Ecto neural progenitor cell (in vitro differentiated cells): Measurements from ENCODE around the gene OTX1.
"Not testable (repeated sequence)": the region's sequence is repeated elsewhere in the genome, so short reads cannot be mapped to it uniquely, and the experiment has no call there.

ENCODE experiments used
- DNase-seq: peaks from one replicate; pipeline ENCODE4 v3.0.0-alpha.2; 2018; ENCODE audit warnings: low spot score

OTX1 gene

DNA sequence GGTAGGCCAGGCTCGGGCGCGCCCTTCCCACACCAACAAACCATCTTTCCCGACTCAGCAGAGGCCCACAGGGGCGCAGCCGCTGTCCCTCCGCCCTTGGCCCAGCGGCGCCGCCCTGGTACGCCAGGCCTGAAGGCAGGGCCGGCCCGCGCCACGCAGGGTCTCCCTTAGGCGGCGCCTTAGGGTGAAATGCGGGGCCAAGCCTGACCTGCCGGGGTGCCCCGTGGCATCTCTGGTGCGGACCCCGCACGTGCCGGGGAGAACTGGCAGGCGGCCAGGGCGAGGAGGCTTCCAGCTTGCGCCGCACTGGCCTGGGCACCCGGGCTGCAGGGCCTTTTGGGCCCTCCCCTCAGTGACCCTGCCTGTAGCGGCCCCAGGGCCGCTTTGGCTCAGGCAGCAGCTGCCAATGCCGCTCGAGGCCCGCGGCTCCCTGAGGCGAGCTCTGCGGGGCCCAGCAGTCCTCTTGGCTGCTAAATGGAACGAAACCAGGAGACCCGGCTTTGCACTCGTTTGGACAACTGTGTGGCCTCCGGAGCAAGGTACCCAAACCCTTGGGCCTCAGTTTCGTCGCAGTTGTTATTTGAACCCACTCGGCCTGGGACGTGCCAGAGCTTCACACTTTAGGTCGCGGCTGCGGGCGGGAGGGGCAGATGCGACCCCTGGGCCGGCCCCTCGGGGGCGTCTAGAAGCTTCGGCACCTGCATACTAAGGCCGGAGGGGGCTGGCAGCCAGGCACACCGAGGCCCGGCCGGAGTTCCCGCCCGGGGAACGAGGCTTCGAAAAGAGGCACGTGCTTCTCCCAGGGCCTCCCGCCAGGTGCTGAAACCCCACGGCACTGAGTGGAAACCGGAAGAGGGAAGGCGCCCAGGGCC lies 8.5 kb downstream of the OTX1 start:
- DNase-seq: peak; percentile 76

- no peak for DNase-seq
Observed at GRCh38 chr2:63059793-63060471, 9.3 kb downstream of the OTX1 start.

DNA sequence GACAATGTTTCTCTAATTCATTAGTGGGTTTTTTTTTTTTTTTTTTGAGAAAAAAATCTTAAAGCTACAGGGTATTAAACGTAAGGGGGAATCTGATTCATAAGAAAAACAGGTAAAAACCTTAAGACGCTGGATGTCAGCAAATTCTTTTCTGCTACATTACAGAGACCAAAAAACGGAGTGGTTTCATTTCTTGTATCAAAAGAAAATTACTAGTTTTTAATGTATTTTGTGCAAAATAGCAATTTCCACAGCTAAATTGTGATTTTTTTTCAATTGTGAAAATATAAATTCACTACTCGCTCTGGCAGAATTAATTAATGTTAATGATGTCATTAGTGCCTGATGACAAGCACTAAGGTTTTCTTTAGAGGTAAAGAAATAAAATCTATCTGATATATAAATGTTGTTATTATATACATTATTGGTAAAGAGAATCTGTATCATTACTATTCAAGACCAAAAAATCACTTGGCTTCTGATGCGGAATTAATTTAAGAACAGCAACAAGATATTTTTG lies 9.9 kb downstream of the OTX1 start:
- no peak for DNase-seq

GRCh38 chr2:63064197-63064596 lies 13.6 kb downstream of the OTX1 start:
- DNase-seq: no peak

- DNase-seq: no peak
Observed at GRCh38 chr2:63064661-63065060, 14.0 kb downstream of the OTX1 start.

- DNase-seq: no peak
Observed at GRCh38 chr2:63066265-63066664, 15.6 kb downstream of the OTX1 start.

GRCh38 chr2:63066838-63067237 lies 16.2 kb downstream of the OTX1 start:
- DNase-seq: no peak

GRCh38 chr2:63071664-63072063 lies 21.0 kb downstream of the OTX1 start:
- DNase-seq: no peak

DNA sequence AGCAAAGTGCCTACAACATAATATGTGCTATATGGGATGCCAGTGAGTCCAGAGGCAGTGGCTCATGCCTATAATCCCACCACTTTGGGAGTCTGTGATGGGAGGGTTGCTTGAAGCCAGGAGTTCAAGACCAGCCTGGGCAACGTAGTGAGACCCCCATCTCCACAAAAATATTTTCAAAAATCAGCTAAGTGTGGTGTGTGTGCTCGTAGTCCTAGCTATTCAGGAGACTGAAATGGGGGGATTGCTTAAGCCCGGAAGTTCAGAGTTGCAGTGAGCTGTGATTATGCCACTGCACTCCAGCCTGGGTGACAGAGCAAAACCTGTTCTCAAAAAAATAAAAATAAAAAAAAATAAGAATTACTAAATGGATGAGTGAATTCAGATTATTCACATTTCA lies 23.4 kb downstream of the OTX1 start:
- DNase-seq: no peak

DNA sequence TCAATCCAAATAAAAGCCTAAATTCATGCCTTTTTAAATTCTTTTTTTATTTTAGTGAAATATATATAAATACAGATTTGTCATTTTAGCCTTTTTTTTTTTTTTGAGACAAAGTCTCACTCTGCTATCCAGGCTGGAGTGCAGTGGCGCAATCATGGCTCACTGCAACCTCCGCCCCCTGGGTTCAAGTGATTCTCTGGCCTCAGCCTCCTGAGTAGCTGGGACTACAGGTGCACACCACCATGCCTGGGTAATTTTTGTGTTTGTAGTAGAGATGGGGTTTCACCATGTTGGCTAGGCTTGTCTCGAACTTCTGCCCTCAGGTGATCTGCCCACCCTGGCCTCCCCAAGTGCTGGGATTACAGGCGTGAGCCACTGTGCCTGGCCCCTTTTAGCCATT lies 23.8 kb downstream of the OTX1 start:
- not testable (repeated sequence) for DNase-seq

- no peak for DNase-seq
Observed at GRCh38 chr2:63078852-63079606, 28.4 kb downstream of the OTX1 start.

DNA sequence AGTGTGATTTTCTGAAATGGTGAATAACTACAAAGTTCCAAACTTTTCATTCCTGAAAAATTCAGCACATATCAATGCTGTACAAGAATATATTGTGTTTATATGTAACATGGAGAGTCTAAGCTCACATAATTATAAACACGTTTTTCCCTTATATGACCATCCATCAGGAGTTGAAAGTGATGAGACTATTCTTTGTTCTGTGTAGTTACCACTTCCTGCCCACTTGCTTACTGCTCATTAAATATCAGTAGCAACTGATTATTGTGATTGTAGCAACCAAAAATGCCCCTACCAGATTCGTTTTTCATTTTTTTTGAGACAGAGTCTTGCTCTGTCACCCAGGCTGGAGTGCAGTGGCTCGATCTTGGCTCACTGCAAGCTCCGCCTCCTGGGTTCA lies 30.8 kb downstream of the OTX1 start:
- DNase-seq: no peak

DNA sequence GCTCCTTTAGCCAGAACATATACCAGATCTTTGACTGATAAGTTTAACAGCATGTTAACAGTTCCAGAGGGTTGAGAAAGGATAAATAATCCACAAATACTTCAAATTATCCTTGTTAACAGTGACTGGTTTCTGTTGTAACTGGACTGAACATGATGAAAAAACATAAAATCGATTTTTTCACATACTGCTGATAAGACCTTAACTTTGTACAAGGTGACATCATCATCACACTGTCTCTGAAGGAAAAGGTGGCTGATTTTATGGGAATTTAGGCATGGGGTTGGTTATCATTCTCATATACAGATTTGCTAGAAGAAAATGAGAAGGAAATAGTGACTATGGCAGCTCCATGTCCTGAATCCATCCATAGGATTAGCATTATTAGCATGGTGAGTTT lies 36.1 kb downstream of the OTX1 start:
- DNase-seq: no peak

DNA sequence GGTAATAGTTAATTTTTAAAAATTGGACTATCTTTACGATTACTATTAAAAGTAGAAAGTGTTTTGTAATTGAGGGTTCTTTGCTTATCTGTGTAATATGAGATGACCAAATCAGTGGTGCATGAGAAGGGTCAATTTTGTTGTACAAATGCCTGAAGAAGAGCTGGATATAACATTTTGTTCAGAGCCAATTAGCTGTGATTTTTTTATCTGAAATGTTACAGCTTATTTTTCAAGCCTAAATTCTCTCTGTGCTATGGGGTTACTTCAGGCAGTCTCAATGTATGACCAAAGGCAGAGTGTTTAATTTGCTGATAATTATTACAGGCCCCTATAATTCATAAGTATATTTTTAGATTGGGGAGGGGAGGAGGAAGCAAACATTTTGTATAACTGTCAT lies 41.8 kb downstream of the OTX1 start:
- no peak for DNase-seq

DNA sequence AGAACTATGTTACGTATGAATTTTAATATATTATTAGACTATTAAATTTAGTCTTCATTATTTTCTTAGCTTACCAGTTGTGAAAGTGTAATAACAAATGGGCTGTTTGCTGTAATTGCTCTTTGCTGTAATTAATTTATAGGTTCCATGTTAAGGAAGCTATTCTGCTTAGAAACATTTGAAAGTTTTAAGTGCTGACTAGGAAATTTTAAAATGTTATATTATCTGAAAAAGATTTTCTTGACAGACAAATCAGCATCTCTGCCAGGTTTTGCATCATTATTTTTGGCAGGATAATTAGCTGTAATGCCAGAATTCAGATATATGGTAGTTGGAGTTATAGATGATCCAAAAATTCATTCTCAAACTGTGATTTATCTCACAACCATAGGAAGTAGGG lies 42.2 kb downstream of the OTX1 start:
- no peak for DNase-seq

- DNase-seq: no peak
Observed at GRCh38 chr2:63093502-63093901, 42.9 kb downstream of the OTX1 start.

DNA sequence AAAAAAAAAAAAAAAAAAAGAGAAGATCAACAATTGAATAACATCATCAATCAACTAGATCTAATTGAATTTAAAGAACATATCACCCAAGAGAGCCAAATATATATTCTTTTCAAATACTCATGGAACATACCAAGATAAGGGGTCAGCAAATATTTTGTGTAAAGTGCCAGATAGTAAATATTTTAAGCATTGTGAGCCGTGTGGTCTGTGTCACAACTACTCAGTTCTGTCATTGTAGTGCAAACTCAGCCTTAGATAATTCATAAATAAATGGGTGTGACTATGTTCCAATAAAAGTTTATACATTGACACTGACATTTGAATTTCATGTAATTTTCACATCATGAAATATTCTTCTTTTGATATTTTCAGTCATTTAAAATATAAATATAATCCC lies 45.9 kb downstream of the OTX1 start:
- DNase-seq: no peak

- DNase-seq: no peak
Observed at GRCh38 chr2:63099032-63099431, 48.4 kb downstream of the OTX1 start.

- DNase-seq: no peak
Observed at GRCh38 chr2:63101954-63102353, 51.3 kb downstream of the OTX1 start.

- DNase-seq: no peak
Observed at GRCh38 chr2:63104482-63104881, 53.9 kb downstream of the OTX1 start.
